ENCODE data around the gene IGFL3.
A peak's percentile ranks its signal among the peaks of the same experiment; 100 is the strongest.
"Not testable (repeated sequence)": the region's sequence is repeated elsewhere in the genome, so short reads cannot be mapped to it uniquely, and the experiment has no call there.

The IGFL3 gene

DNA sequence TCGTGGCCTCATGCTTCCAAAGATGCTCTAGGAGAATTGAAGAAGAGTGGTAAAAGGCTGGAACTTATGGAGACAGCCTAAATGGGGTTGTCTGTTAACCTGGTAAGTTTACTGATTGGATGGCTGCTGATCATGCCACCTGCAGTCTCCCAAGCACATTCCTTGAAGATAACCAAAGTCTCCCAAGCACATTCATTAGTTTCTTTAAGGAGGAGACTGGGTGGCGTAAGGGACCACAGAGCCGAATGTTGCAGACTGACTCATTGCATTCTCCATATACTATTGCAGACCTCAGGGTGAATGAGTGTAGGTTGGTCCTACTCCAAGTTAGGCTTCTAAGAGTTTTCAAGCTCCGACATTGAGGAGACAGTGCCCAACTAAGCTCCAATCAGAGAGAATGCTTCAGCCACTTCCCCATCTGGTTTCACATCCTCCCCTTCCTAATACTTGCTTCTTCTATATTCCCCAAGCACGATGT is at the start of gene IGFL3:
Gene IGFL3 (minus strand): TSS at position 51 of the 478 bp plus-strand sequence. CDS start 39 bp downstream, at position 12.
- intact Hi-C loops (cut with DNase I), result no loop called here
- DNase-seq, result peak in 1 of 42 donors; percentile 11

DNA sequence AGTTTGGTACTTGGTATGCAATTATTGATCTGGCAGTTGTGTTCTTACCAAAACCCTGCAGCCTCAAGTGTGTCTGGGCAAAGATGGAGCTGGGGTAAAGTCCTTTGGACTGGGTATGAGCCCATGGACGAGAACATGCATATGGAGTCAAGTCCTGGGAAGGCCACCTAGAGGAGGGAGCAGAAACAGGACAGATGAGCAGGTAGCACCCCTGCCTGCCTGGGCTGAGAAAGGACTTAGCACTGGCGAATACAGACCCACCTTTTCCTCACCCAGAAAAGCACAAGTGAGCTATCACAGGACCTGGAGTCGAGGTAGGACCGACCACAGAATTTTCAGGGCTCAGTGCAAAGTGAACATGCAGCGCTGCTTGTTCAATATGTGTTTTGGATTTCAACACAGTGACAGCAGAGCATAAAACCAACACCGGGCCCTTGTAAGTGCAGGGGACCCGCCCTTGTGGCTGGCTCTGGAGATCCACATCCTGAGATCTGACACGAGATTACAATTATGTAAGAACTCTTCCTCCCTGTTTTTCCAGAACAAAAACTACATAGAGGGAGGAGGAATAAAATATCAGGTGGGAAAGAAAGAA is 49.5 kb upstream of the IGFL3 start:
- intact Hi-C loops (cut with DNase I), result no loop called here

DNA sequence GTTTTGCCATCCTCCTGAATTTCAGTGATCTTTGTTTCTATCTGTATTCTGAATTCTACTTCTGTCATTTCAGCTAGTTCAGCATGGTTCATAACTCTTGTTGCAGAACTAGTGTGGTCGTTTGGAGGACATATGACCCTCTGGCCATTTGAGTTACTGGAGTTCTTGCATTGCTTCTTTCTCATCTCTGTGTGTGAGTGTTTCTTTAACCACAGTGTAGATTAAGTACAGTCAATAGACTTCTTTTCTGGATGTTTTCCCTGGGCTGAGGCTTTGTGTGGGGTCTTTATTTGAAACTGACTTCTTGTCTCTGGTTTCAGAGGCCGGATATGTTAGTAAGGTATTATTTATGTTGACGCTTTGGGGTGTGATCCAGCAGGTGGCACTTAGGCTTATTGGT is 38.2 kb upstream of the IGFL3 start:
- DNase-seq, result no peak
- intact Hi-C loops (cut with DNase I), result no loop called here

More for the DNA sequence above, 49.5 kb upstream of the IGFL3 start:
- peak in 5 of 42 donors; percentile 11 to 33 (median 21) for DNase-seq

DNA sequence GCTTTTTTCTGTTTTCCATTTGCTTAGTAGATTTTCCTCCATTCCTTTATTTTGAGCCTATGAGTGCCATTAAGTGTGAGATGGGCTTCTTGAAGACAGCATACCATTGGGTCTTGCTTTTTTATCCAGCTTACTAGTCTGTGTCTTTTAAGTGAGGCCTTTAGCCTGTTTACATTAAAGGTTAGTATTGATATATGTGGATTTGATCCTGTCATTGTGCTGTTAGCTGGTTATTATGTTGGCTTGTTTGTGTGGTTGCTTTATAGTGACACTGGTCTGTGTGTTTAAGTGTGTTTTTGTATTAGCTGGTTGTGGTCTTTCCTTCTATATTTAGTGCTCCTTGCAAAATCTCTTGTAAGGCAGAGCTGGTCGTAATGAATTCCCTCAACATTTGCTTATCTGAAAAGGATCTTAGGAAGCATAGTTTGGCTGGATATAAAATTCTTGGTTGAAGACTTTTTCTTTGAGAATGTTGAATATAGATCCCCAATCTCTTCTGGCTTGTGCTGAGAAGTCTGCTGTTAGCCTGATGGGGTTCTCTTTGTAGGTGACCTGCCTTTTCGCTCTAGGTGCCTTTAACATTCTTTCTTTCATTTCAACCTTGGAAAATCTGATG is 37.3 kb upstream of the IGFL3 start:
- DNase-seq; intact Hi-C loops (cut with DNase I): not testable (repeated sequence)

DNA sequence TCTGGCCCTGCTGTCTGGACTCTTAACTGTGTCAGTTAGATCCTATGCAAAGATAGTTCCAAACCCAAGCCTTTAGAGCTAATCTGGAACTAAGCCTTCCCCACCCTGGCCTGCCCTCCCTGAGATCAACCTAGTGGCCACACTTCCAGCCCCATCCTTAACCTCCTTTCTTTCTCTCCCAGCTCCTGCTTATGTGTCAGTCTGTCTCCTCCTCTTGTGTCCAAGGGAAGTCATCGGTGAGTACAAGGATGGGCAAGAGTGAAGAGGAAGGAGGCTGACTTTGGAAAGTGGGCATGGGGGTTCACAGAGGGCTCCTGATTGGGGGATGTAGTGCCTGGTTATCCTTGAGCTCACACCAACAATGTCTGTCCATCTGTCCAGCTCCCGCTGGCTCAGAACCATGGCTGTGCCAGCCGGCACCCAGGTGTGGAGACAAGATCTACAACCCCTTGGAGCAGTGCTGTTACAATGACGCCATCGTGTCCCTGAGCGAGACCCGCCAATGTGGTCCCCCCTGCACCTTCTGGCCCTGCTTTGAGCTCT is 35.8 kb upstream of the IGFL3 start:
- intact Hi-C loops (cut with DNase I), result no loop called here
- DNase-seq, result no peak

DNA sequence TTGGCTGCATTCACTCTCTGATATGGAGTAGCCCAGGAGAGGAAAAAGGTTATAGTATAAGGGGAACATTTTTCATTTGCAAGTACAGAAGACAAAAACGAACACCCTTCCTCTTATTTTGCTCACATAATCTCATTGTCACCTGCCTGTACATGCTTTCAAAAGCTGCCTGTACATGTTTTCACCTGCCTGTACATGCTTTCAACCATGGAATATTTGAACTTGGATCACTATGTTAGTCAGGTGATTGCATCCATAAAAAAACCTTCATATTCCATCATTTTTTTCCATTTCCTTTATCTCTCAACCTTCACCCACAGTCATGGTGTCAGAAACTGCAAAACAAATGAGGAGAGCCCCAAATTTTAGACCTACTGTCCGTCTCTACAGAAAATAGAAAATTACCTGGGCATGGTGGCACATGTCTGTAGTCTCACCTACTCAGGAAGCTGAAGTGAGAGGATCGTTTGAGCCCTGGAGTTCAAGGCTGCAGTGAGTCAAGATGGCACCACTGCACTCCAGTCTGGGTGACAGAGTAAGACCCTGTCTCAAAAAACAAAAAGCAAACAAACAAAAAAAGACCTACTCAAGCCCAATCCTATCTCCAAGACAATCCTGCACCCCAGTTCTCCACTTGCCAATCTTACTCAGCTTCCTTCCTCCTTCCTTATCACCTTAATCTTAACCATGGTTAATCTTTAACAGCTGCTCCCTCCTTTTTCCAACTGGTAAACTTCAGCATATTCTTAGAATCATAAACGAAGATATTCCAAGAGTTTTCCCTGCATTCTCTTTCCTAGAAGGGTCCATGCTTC is 35.1 kb upstream of the IGFL3 start:
- intact Hi-C loops (cut with DNase I), result no loop called here
- DNase-seq, result no peak

DNA sequence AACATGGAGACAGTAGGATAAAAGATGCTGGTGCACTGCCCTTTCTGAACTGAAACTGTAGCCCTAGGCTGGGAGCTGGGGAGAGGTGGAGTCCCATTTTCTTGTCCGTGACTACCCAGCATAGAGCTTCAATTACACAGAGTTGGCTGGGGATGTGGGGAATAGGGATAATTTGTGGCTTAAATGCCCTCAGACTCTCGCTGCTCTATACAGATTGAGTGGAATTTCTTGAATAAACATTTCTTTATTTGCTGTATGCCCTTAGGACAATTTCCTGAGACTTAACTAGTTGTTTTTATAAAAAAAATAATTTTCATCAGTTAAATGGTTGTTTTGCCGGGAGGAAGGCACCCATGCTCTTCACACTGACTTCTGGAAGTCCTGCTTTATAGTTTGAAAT is 30.7 kb upstream of the IGFL3 start:
- intact Hi-C loops (cut with DNase I), result no loop called here
- no peak for DNase-seq

DNA sequence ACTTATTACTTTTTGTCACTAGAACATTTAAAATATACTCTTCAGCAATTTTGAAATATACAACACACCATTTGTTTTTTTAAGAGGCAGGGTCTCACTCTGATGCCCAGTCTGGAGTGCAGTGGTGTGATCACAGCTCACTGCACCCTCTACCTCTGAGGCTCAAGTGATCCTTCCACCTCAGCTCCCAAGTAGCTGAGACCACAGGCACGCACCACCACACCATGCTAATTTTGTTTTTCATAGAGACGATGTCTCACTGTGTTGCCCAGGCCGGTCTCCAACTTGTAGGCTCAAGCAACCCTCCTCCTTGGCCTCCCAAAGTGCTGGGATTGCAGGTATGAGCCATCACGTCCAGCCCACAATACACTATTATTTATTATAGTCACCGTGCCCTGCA is 26.1 kb upstream of the IGFL3 start:
- intact Hi-C loops (cut with DNase I), result no loop called here
- DNase-seq, result no peak

DNA sequence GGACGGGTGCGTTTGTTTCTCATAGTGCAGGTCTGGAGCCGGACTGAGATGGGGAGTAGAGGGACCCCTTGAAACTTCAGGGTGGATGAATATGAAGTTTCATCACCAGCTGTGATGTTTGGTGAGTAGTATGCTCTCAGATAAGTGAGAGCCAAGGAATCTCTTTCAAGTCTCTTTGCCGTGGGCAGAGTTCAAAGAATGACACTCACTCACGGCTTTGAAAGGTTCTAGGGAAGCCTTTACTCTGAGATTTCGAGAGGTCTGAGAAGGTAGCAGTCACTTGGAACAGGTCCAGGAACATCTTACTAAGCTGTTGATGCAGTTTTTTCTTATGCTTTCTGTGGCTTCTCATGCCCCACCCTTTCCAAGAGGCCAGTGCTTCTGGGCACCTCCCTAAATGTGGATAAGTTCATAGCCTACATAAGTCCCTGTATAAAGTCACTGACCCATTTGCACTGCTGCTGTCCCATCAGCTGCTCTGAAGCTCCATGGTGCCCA is 23.4 kb upstream of the IGFL3 start, which contains the start of gene IGFL2:
Gene IGFL2 (plus strand): TSS at position 448 of the 498 bp plus-strand sequence. CDS start 41 bp downstream, at position 489.
- no peak for DNase-seq
- intact Hi-C loops (cut with DNase I), result no loop called here

DNA sequence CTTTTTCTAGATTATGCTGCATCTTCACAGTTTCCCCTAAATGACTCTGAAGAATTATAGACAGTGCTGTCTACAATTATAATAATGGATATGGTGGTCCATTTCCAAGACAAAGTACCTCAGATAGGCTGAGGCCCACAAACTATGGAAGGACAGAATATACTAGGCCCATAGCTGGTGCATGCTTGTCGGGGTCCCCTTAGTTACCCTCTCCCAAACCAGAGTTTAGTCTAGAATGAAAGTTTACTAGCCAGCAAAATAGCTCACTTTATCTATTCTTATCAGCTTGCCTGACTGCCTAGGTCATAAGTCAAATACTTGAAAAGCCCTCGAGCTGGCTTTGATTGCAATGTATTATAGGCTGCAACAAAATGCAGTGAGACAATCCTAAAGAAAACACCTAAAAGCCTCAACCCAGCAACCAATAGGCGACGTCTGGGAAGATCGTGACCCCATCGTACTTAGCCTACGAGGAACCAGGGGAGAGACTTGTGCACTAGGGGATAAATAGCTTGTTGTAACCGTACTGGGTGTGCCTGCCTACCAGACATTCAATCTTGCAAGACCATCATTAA is 22.8 kb upstream of the IGFL3 start:
- DNase-seq, result no peak
- intact Hi-C loops (cut with DNase I), result no loop called here

DNA sequence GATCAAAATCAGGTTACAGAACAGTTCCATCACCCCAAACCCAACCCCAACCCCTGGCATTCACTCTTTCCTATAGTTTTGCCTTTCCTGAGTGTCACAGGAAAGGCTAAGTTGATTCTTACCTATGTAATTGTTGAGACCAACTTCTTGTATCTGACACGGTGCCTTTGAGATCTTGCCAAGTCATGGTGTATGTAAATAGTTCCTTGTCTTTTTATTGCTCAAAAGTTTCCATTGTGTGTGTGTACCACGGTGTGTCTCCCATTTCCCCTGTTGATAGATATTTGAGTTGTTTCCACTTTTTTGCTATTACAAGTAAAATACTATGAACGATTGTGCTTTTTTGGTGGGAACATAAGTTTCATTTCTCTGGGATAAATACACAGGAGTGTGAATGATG is 20.3 kb upstream of the IGFL3 start:
- DNase-seq, result no peak
- intact Hi-C loops (cut with DNase I), result no loop called here

DNA sequence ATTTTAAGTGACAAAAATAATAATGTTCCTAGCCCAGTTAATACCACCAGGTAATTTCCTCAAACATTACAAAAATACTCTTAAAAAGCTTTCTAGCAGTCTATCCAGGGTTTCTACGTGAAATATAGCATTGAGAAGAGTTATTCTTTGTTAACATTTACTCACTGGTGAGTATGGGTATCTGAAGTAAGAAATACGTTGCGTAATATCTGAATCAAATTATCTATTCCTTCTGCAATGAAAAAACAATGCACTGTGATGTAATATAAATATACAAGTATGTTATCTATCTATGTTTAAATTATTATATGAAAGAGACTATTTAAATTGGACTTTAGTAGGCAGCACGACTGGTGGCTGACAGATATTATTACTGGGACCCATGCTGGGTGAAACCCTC is 17.8 kb upstream of the IGFL3 start:
- DNase-seq, result no peak
- intact Hi-C loops (cut with DNase I), result no loop called here

DNA sequence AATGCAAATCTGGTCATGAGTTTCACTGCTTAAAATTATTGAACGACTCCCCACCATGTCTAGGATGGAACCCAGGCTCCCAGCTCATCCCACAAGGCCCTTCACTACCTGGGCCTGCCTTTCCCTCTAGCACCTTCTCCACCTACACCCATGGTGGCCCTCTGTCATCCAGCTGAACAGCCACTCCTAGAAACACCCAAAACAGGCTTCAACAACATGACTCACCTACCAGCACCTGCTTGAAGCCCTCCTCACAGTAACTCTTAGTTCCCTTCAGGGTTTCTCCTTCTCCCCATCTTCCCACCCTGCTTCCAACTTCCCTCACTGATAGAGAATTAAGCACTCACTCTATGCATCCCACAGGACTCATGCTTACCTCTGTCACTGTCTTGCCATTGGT is 16.9 kb upstream of the IGFL3 start:
- intact Hi-C loops (cut with DNase I), result no loop called here

DNA sequence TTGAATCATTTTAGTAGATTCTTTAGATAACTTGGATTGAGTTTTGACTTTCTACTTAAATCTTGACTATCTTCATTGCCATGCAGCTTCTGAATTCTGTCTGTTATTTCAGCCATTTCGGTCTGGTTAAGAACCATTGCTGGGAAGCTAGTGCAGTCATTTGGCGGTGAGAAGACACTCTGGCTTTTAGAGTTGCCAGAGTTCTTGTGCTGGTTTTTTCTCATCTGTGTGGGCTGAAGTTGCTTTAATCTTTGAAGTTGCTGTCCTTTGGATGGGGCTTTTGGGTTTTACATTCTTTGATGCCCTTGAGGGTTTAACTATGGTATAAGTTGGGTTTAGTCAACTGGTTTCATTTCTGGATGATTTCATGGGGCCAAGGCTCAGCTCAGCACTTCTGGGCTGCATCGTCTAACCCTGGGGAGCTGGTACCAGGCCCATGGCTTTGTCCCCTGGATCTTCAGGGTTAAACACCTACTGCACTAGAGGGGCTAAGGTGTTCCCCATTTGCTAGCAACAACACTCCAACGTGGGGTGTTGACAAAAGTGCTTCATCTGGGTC is 13.5 kb upstream of the IGFL3 start:
- intact Hi-C loops (cut with DNase I), result no loop called here
- DNase-seq, result no peak

More for the DNA sequence above, 16.9 kb upstream of the IGFL3 start:
- no peak for DNase-seq

DNA sequence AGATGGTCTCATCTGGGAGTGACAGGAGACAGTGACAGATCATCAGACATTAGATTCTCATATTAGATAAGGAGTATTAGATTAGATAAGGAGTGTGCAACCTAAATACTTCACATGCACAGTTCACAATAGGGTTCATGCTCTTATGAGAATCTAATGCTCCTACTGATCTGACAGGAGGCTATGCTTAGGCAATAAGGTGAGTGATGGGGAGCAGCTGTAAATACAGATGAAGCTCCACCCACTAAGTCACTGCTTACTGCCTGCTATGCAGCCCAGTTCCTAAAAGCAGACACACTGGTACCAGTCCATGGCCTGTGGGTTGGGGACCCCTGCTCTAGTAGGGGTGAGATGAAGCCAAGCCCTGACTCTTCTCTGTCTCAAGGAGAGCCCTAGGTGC is 10.0 kb upstream of the IGFL3 start:
- no peak for DNase-seq
- intact Hi-C loops (cut with DNase I), result no loop called here

DNA sequence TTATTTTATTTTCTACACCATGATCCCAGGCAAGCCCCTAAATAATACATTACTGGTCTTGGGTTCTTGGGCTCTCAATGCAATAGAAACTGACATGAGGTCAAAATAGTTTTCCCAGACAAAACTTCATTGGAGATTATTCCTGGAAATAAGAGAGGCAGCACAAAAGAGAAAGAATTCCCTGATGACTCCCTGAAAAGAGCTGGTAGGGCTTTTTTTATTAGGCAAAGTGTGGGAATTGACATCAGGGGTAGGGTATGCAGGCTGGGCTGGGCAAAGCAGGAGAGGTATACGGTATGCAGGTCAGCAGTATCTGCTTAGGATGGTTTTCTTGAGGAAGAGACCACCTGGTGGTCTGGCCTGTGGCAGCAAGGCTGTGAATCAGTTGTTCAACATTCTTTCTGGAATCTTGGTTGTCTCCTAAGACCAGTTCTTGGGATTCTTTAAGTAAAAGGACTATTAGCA is 9.3 kb upstream of the IGFL3 start:
- no peak for DNase-seq
- intact Hi-C loops (cut with DNase I), result no loop called here

DNA sequence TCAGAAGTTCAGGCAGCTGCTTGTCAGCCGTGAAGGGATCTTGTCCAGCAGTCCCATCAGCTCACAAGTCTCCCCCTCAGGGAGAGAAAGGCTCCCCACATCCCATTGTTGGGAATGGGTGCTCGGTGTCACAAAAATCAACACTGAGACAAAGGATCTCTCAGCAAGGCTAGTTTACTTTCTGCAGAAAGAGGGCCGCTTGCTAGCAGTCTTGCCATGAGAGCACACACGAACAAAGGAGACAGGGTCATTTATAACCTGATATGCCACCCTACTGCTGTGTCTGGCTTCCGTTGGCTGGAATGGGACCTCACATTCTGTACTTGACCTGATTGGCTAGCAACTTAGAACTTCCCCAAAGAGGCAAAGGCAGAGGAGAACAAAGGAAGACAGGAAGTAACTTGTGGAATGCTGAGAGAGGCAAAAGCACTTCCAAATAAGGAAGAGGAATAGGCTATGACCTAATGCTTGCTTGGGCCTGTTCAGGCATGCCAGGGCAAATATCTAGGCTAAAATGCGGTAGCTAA is 8.7 kb upstream of the IGFL3 start:
- intact Hi-C loops (cut with DNase I), result no loop called here
- peak in 12 of 42 donors; percentile 11 to 51 (median 26) for DNase-seq

DNA sequence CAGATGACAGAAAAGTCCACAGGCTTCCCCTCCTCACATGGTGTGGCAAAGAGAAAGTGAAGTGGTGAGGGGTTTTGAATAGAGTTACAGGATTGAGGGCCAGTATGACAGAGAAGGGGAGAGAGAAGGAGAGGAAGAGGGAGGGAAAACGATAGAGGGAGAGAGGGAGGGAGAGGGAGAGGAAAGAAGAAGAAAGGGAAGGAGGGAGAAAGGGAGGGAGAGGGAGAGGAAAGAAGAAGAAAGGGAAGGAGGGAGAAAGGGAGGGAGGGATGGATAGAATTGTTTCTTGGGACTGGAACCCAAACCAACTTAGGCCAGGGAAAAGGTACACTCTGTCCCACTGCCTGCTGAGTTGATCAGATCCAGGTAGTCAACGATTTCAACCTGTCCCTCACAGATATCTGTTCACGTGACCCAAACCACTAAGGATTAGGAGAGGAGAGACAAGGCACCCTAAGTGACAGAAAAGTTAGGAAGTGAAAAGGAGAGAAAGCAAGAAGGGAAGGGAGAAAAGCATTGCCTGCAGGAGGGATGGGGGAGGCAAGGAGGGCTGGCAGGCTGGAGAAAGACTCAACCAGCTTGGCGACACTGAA is 8.1 kb upstream of the IGFL3 start:
- intact Hi-C loops (cut with DNase I), result no loop called here

More for the DNA sequence above, 8.1 kb upstream of the IGFL3 start:
- no peak for DNase-seq

Measured in head of caudate nucleus (tissue), 42 donors.